OCI-LY7 (cell line): Measurements from ENCODE around the gene SLC35G3. TPM values are rescaled to one million over a fixed set of nuclear protein-coding genes. Genes with fewer than 3 reads are reported as not detected.

Experiments
- BruUV-seq: library from RNA; stranded (reverse); fragments of 400-500 nt; replicated peaks from 2 replicates; lab custom pipeline; 2021; lab: Mats Ljungman, UMichigan
- CTCF ChIA-PET: fragments of 300-600 bp; sonication (Branson Sonifier 250); formaldehyde crosslinking; loops from one replicate; lab custom pipeline; 2022; ENCODE audit warnings: antibody characterized with exemption; ENCODE audit not compliant: unreplicated experiment; lab: Charles Lee
- POLR2A ChIA-PET: fragments of 300-600 bp; sonication (Branson Sonifier 250); formaldehyde crosslinking; loops from one replicate; lab custom pipeline; 2022; ENCODE audit warnings: antibody characterized with exemption; lab: Charles Lee
- DNase-seq: peaks from one replicate; pipeline ENCODE4 v3.0.0-alpha.2; 2015; ENCODE audit warnings: low spot score
- H2AFZ ChIP-seq: fragments of 200-600 bp; sonication (generic), shearing (Covaris generic); 2 replicates; pipeline ENCODE4 v1.6.1; 2014; ENCODE audit warnings: mild to moderate bottlenecking, antibody characterized with exemption, low read length, moderate library complexity
- H3K27ac ChIP-seq: fragments of 200-600 bp; sonication (generic); 2 replicates; pipeline ENCODE4 v1.5.1; 2014; ENCODE audit warnings: mixed run types, low read depth, mild to moderate bottlenecking, moderate library complexity, low read length, inconsistent platforms; ENCODE audit not compliant: poor library complexity, severe bottlenecking
- H3K36me3 ChIP-seq: fragments of 200-600 bp; sonication (generic); 2 replicates; pipeline ENCODE4 v1.6.1; 2014; ENCODE audit warnings: mild to moderate bottlenecking, antibody characterized with exemption, low read length, moderate library complexity, mixed read lengths; ENCODE audit not compliant: insufficient read depth
- H3K4me1 ChIP-seq: fragments of 200-600 bp; sonication (generic); 2 replicates; pipeline ENCODE4 v1.5.1; 2014; ENCODE audit warnings: mild to moderate bottlenecking, low read length; ENCODE audit not compliant: insufficient read depth, poor library complexity, severe bottlenecking
- H3K4me2 ChIP-seq: fragments of 200-600 bp; sonication (generic); 2 replicates; pipeline ENCODE4 v1.6.1; 2014; ENCODE audit warnings: mild to moderate bottlenecking, low read length
- H3K4me3 ChIP-seq: fragments of 200-600 bp; sonication (generic); 2 replicates; pipeline ENCODE4 v1.5.1; 2014; ENCODE audit warnings: mild to moderate bottlenecking, low read depth, low read length; ENCODE audit not compliant: poor library complexity, severe bottlenecking
- H3K79me2 ChIP-seq: fragments of 200-600 bp; sonication (generic); 2 replicates; pipeline ENCODE4 v1.6.1; 2016; ENCODE audit warnings: low read depth, mild to moderate bottlenecking, low read length, moderate library complexity, mixed read lengths; ENCODE audit not compliant: insufficient read depth
- H3K9me2 ChIP-seq: fragments of 200-600 bp; sonication (generic); 2 replicates; pipeline ENCODE4 v1.6.1; 2016; ENCODE audit warnings: mild to moderate bottlenecking, low read length, mixed read lengths; ENCODE audit not compliant: insufficient read depth
- H3K9me3 ChIP-seq: fragments of 200-600 bp; sonication (generic); 2 replicates; pipeline ENCODE4 v1.6.1; 2014; ENCODE audit warnings: mild to moderate bottlenecking, mixed run types, low read length, mixed read lengths
- H4K20me1 ChIP-seq: fragments of 200-600 bp; sonication (generic); 2 replicates; pipeline ENCODE4 v1.6.1; 2014; ENCODE audit warnings: mild to moderate bottlenecking, antibody characterized with exemption, low read length, moderate library complexity, mixed read lengths; ENCODE audit not compliant: insufficient read depth
- CTCF ChIP-seq: fragments of 200-600 bp; sonication (generic); conservative IDR thresholded peaks from 2 replicates; pipeline ENCODE4 v1.5.1; 2014; ENCODE audit warnings: mild to moderate bottlenecking, antibody characterized with exemption, low read length, moderate library complexity, mixed read lengths
- EZH2phosphoT487 ChIP-seq: fragments of 200-600 bp; sonication (generic); IDR thresholded peaks from 2 replicates; pipeline ENCODE4 v1.6.1; 2018; ENCODE audit warnings: low read depth, borderline replicate concordance, mild to moderate bottlenecking, mixed run types, antibody characterized with exemption, low read length, moderate library complexity, mixed read lengths
- intact Hi-C: fragments of 100-400 bp; cut with micrococcal nuclease; formaldehyde crosslinking; loops from one replicate; pipeline ENCODE4 v1.10.0; 2022; ENCODE audit not compliant: unreplicated experiment
- total RNA-seq, 2 experiments: library from RNA; depleted of rRNA in 1 of 2; stranded (reverse); fragments of >200 nt in 1 of 2; shearing (Covaris generic) in 1 of 2; gene quantifications; 2 replicates each; pipeline ENCODE4 v1.2.3, GENCODE V29; 2014 to 2022

SLC35G3 gene
- total RNA-seq, 2 experiments from 2014 or later = not detected

- TF ChIP-seq EZH2phosphoT487 (no peak), CTCF (no peak)
- Histone ChIP-seq H3K27ac (no peak overlapping the region), H3K79me2 (no peaks in the 10 kb centered on the region), H2AFZ (no peak overlapping the region), H3K4me2 (peak overlapping the region; percentile 87; the same call in 1 of the 2 replicates), H3K36me3 (no peaks in the 10 kb centered on the region), H3K9me3 (no peaks in the 10 kb centered on the region), H3K9me2 (no peaks in the 10 kb centered on the region), H4K20me1 (no peaks in the 10 kb centered on the region), H3K4me3 (no peak overlapping the region), H3K4me1 (peaks cover 26% of the 10 kb centered on the region)
- no TSS peak for BruUV-seq
- ChIA-PET CTCF (no interaction called here), POLR2A (interaction anchor here (0.5 kb wide), 1 partner anchor 115 kb away, joined by 3 read pairs; no protein-coding TSS in a partner anchor)
- intact Hi-C loops = no loop called here
- DNase-seq = no peak
Observed at GRCh38 chr17:35241520-35241919, 47.3 kb upstream of the SLC35G3 start.

GRCh38 chr17:35240861-35241260 lies 46.7 kb upstream of the SLC35G3 start:
- no peak overlapping the region for H3K4me2 ChIP-seq
- no TSS peak for BruUV-seq
- intact Hi-C loops = no loop called here
- H3K4me3 ChIP-seq = no peak overlapping the region
- no peak for DNase-seq
- H3K9me3 ChIP-seq = no peaks in the 10 kb centered on the region
- no peaks in the 10 kb centered on the region for H3K79me2 ChIP-seq
- no peaks in the 10 kb centered on the region for H3K9me2 ChIP-seq
- ChIA-PET POLR2A (no interaction called here), CTCF (no interaction called here)
- H4K20me1 ChIP-seq = no peaks in the 10 kb centered on the region
- H2AFZ ChIP-seq = no peak overlapping the region
- no peaks in the 10 kb centered on the region for H3K36me3 ChIP-seq
- H3K4me1 ChIP-seq = peaks cover 26% of the 10 kb centered on the region
- no peak overlapping the region for H3K27ac ChIP-seq
- no peak for TF ChIP-seq CTCF
- TF ChIP-seq EZH2phosphoT487 = no peak

- no peaks in the 10 kb centered on the region for H3K9me2 ChIP-seq
- no peaks in the 10 kb centered on the region for H3K79me2 ChIP-seq
- no peak overlapping the region for H3K27ac ChIP-seq
- no peaks in the 10 kb centered on the region for H3K9me3 ChIP-seq
- H3K4me3 ChIP-seq = no peak overlapping the region
- no peak for TF ChIP-seq EZH2phosphoT487
- no peak for TF ChIP-seq CTCF
- H3K36me3 ChIP-seq = no peaks in the 10 kb centered on the region
- DNase-seq = no peak
- POLR2A ChIA-PET = interaction anchor here (0.7 kb wide), 1 partner anchor 141 kb away, joined by 4 read pairs; no protein-coding TSS in a partner anchor
- no TSS peak for BruUV-seq
- no peak overlapping the region for H2AFZ ChIP-seq
- intact Hi-C loops = no loop called here
- no peak overlapping the region for H3K4me2 ChIP-seq
- no peaks in the 10 kb centered on the region for H4K20me1 ChIP-seq
- CTCF ChIA-PET = no interaction called here
- H3K4me1 ChIP-seq = peaks cover 25% of the 10 kb centered on the region
Observed at GRCh38 chr17:35239823-35240222, 45.6 kb upstream of the SLC35G3 start.
